IPS DF 19.7 (cell line): ENCODE data around the gene SLC34A1.
"Not testable (repeated sequence)": the region's sequence is repeated elsewhere in the genome, so short reads cannot be mapped to it uniquely, and the experiment has no call there.

ENCODE experiments used
- DNase-seq: peaks from one replicate; pipeline ENCODE4 v3.0.0-alpha.2; 2013; ENCODE audit warnings: low read depth, low spot score

The SLC34A1 gene

GRCh38 chr5:177409043-177409801, 25.0 kb downstream of the SLC34A1 start, which contains the start of gene F12:
TSS of gene F12 (minus strand) at chr5:177409564. CDS start at chr5:177409527, 37 bp downstream.
- no peak for DNase-seq

- no peak for DNase-seq
Measured at GRCh38 chr5:177410575-177410974, 26.3 kb downstream of the SLC34A1 start.

- no peak for DNase-seq
Measured at GRCh38 chr5:177412603-177413233, 28.5 kb downstream of the SLC34A1 start.

GRCh38 chr5:177414481-177414880, 30.2 kb downstream of the SLC34A1 start:
- DNase-seq = no peak

GRCh38 chr5:177417081-177417480, 32.8 kb downstream of the SLC34A1 start:
- not testable (repeated sequence) for DNase-seq

GRCh38 chr5:177419046-177419445, 34.8 kb downstream of the SLC34A1 start:
- no peak for DNase-seq

- DNase-seq = not testable (repeated sequence)
Measured at GRCh38 chr5:177420472-177420871, 36.2 kb downstream of the SLC34A1 start.

- no peak for DNase-seq
Measured at GRCh38 chr5:177421062-177421798, 37.0 kb downstream of the SLC34A1 start.

GRCh38 chr5:177423671-177424070, 39.4 kb downstream of the SLC34A1 start:
- DNase-seq = no peak

GRCh38 chr5:177425196-177425800, 41.1 kb downstream of the SLC34A1 start:
- no peak for DNase-seq

GRCh38 chr5:177425801-177426565, 41.7 kb downstream of the SLC34A1 start:
- DNase-seq = peak; percentile 99

GRCh38 chr5:177426566-177427210, 42.5 kb downstream of the SLC34A1 start, which contains the start of gene GRK6:
TSS of gene GRK6 (plus strand) at chr5:177426676. CDS start at chr5:177426846, 170 bp downstream.
- DNase-seq = no peak

GRCh38 chr5:177427211-177427822, 43.1 kb downstream of the SLC34A1 start:
- no peak for DNase-seq

GRCh38 chr5:177427919-177428573, 43.8 kb downstream of the SLC34A1 start:
- DNase-seq = no peak

- no peak for DNase-seq
Measured at GRCh38 chr5:177428574-177429217, 44.5 kb downstream of the SLC34A1 start.

GRCh38 chr5:177429248-177430040, 45.2 kb downstream of the SLC34A1 start:
- DNase-seq = no peak

GRCh38 chr5:177430140-177430951, 46.1 kb downstream of the SLC34A1 start:
- no peak for DNase-seq

- no peak for DNase-seq
Measured at GRCh38 chr5:177430972-177431316, 46.7 kb downstream of the SLC34A1 start.
